Right ventricle myocardium inferior (tissue), 1 donor: Measurements from ENCODE around the gene ZNF93. TPM values are rescaled to one million over a fixed set of nuclear protein-coding genes. Genes with fewer than 3 reads are reported as not detected.
"Not testable (repeated sequence)": the region's sequence is repeated elsewhere in the genome, so short reads cannot be mapped to it uniquely, and the experiment has no call there.

Experiments
- ATAC-seq: fragments of 200-7000 bp; cut with Tn5 transposase; one replicate; pipeline ENCODE4 v1.9.1; 2020; ENCODE audit warnings: mild to moderate bottlenecking, moderate library complexity
- DNase-seq: peaks from one replicate; pipeline ENCODE4 v3.0.0; 2021; ENCODE audit errors: missing footprints
- intact Hi-C: fragments of 100-400 bp; cut with DNase I; formaldehyde crosslinking; loops from one replicate; pipeline ENCODE4 v1.11.0; 2022
- long read RNA-seq: library from polyadenylated mRNA; unstranded; transcript quantifications from one replicate; pipeline ENCODE4 v2.0.0, GENCODE V29; 2021
- total RNA-seq: library from RNA; stranded (reverse); fragmentation: NEBNext Ultra II Directional; extraction: Animal tissue kit (Norgen Biotek cat#: 25700); gene quantifications from one replicate; pipeline ENCODE4 v1.2.1, GENCODE V29; 2021
- donor health status: DM: no; HTN: yes; CAD: no; lungs with severe emphysema.

ZNF93 gene
- total RNA-seq, result 1.7 TPM
- long read RNA-seq, partial matches to known transcripts, result 0 of 3 reads
- long read RNA-seq, other reads (novel, unspliced or antisense), result 1 of 3 reads

DNA sequence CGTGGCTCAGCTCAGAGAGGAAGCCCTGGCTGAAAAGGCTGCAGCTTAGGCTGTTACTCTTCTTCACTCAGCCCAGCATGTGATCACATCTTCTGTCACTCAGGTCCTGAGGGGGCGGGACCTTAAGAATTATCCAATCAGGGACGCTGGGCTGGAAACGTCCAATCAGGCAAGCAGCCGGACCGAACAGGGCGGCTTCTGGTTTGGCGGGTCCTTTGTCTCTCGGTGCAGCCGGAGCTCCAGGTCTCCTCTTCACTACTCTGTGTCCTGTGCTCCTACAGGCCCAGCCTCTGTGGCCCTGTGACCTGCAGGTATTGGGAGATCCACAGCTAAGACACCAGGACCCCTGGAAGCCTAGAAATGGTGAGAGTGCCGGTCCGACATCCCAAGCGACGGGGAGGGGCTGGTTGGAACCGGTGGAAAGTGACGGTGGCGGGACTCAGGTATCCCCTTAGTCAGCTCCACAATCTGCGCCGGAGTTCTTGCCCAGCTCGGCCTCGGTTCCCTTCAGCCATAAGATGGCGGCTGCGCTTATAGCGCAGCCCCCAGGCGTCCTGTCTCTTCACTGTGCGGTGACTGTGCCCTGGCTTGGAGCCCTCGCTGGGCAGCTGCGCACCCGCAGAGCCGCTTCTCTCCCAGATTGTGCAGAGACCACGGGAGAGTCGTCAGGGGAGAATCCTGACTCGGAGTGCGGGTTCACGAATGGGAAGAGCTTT is at the start of gene ZNF93:
Gene ZNF93, plus strand, starts transcription at position 218 of the 716 bp plus-strand sequence. Its CDS starts 143 bp downstream, at position 361.
- DNase-seq (peak; percentile 94), ATAC-seq (peak; percentile 100)
- intact Hi-C loops, result loop anchor here (5.0 kb wide), 2 partner anchors 34 to 79 kb away; partner anchors contain the start of genes ZNF253 and ZNF506

DNA sequence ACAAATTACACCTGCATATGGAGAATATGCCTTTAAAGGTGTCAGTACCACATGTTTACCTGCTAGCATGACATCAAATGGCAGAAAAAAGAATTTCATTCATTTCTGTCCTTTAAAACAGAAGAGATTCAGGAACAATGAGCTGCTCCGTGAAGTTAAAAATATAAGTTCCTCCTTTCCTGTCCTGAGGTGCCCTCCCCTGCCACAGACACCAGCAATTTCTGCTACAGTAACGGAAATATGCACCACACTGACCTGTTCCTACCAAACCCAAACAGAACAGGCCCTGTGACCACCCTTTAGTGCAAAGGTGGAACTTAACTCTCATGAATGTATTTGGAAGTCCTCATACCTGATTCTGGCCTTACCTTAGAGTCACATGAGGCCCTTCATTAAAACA is 49.0 kb upstream of the ZNF93 start:
- ATAC-seq, DNase-seq, intact Hi-C loops: not testable (repeated sequence)

DNA sequence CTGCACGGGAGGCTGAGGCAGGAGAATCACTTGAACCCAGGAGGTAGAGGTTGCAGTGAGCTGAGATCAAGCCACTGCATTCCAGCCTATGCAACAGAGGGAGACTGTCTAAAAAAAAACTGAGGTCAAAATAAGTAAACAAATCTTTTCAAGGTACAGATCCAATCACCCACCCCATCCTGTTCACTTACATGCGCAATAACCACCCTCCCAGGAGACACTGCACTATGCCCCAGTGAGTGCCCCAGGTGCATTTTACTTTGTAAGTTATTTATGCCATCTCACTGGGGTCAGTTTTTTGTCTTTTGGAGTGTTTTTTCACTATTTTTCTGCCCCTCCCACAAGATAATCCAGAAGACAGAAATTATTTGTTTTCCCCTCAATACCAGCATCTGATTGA is 42.0 kb upstream of the ZNF93 start:
- ATAC-seq, result no peak
- intact Hi-C loops, result no loop called here

DNA sequence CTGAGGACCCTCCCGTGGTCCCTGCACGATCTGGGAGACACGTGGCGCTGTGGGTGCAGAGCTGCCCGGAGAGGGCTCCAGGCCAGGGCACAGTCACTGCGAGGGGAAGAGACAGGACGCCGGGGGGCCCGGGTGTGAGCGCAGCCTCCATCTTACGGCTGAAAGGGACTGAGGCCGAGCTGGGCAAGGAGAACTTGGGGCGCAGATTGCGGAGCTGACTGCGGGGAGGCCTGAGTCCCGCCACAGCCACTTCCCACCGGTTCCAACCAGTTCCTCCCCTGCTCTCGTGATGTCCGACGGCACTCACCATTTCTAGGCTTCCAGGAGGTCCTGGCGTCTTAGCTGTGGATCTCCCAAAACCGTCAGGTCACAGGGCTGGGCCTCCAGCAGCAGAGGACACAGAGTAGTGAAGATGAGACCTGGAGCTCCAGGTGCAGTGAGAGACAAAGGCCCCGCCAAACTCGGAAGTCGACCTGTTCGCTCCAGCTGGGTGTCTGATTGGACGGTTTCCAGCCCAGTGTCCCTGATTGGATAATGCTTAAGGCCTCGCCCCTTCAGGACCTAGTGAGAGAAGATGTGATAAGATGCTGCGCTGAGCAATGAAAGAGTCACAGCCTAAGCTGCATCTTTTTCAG is 39.9 kb upstream of the ZNF93 start:
- intact Hi-C loops, result no loop called here
- DNase-seq (no peak), ATAC-seq (no peak)

More for the DNA sequence above, 42.0 kb upstream of the ZNF93 start:
- DNase-seq, result no peak

DNA sequence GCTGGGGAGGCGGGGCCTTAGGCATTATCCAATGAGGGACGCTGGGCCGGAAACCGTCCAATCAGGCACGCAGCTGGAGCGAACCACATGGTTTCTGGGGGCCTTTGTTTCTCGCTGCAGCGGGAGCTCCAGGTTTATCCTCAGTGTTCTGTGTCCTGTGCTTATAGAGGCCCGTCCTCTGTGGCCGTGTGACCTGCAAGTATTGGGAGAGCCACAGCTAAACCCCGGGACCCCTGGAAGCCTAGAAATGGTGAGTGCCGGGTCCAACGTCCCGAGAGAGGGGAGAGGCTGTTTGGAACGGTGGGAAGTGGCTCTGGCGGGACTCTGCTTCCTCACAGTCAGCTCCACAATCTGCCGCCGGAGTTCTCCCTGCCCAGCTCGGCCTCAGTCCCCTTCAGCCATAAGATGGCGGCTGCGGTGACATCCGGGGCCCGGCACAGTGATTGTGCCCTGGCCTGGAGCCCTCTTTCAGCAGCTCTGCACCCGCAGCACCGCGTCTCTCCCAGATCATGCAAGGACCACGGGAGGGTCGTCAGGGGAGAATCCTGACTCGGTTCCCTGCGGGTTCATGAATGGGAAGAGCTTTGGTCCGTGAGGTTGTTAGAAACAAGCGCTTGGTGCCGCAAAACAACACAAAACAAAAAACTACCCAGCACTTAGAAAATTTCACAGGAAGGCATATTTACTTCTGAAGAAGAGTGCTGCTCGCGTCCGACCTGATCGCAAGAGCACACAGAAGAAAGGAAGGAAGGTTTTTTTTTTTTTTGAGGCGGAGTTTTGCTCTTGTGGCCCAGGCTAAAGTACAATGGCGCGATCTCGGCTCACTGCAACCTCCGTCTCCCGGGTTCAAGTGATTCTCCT is 34.8 kb upstream of the ZNF93 start, which contains the start of gene ZNF253:
Gene ZNF253, plus strand, starts transcription at position 133 of the 861 bp plus-strand sequence. Its CDS starts 115 bp downstream, at position 248.
- ATAC-seq (peak; percentile 99), DNase-seq (peak; percentile 98)
- intact Hi-C loops, result loop anchor here (5.0 kb wide), 3 partner anchors 36 to 199 kb away; partner anchors contain the start of genes ZNF101, ZNF506 and ZNF93

DNA sequence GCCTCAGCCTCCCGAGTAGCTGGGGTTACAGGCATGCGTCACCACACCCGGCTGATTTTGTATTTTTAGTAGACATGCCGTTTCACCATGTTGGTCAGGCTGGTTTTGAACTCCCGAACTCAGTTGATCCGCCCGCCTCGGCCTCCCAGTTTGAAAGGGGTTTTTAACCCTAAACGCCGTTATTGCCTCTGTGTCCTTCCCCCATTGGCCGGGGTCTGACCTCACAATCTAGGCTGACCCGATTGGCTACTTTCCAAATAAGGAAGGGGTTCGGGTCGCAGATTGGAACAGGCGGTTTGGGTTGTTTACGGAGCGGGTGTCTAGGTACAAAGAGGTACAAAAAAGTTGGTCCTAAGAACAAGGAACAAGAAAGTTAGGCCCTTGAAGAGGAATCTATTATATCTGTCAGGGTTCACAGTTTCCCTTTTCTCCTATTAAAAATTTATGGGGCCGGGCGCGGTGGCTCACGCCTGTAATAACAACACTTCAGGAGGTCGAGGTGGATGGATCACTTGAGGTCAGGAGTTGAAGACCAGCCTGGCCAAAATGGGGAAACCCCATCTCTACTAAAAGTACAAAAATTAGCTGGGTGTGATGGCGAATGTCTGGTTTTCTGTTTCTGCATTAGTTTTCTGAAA is 34.0 kb upstream of the ZNF93 start:
- intact Hi-C loops, result loop anchor here (5.0 kb wide), 3 partner anchors 36 to 199 kb away; partner anchors contain the start of genes ZNF101, ZNF506 and ZNF93
- ATAC-seq, result no peak
- DNase-seq, result no peak

DNA sequence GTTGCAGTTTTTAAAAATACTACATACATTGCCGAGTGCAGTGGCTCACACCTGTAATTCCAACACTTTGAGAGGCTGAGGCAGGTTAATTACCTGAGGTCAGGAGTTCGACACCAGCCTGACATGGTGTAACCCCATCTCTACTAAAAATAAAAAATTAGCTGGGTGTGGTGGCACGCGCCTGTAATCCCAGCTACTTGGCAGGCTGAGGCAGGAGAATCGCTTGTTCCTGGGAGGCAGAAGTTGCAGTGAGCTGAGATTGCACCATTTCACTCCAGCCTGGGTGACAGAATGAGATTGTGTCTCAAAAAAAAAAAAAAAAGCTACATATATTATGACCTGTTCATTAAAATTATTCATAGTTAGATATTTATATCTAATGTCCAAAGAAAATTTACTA is 30.7 kb upstream of the ZNF93 start:
- intact Hi-C loops, ATAC-seq, DNase-seq: not testable (repeated sequence)

DNA sequence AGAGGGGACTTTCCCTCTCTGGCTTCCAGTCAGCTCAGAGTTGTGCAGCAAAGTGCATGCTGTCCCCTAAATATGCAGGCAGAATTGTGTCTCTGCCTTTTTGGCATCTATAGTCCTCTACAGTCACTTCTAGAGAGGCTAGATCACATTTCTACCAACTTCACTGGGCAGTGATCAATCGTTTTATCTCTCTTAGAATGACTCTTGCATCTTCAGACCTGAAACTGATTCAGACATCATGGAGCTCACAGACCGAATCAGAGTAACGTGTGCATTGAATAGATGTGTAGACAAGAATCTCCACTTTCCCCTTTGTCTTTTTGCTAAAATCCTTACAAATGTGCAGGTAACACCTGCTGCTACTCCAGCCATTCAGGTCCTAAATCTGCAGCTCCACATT is 28.8 kb upstream of the ZNF93 start:
- no peak for DNase-seq
- intact Hi-C loops, result no loop called here
- no peak for ATAC-seq

DNA sequence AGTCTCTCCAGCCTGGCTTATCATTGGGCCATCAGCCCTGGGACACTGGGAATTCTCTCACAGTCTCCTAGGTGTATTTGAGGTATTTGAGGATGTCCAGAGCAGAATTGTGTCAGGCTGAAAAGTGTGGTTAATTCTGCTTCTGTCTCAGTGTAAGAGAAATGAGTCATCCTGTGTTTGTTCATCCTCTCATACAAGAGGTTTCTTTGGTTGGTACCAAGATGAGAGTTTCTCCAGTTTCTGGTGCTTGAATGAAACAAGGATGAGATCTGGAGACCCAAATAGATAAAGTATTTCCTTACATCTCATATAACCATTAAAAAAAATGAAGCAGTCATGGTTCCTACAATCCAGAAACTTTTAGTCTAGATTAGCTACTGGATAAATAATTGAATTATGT is 27.4 kb upstream of the ZNF93 start:
- ATAC-seq (no peak), DNase-seq (no peak)
- intact Hi-C loops, result no loop called here

DNA sequence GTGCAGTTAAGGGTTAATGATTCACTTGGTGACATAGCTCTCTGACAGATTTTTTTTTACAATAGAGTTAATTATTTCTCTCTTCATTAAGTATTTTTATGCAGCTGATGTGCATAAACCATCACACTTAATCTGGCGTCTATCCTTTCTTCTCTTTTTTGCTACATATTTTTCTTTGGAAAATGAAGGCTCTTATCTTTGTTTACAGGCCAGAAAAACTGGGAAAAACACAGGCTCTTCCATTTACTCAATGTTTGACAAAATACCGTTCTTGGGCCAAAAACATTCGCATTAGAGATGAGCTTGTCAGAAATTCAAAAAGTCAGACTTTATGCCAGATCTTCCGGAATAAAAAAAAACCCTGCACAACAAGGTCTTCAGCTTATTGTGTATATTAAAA is 23.0 kb upstream of the ZNF93 start:
- DNase-seq (no peak), ATAC-seq (no peak)
- intact Hi-C loops, result no loop called here

DNA sequence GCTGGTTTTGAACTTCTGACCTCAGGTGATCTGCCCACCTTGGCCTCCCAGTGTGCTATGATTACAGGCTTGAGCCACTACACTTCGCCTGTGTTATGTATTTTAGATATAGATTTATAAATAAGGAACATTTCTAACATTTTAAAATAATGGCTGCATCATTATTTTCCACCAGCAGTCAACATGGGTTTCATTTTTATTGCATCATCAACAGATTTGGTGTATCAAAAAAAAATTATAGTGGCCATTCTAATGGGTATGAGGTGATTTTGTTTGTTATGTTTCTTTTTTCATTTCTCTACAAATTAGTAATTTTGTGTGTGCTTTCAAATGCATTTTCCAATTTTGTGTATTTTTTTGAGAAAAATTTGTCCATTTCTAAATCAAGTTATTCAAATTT is 16.2 kb upstream of the ZNF93 start:
- ATAC-seq (no peak), DNase-seq (no peak)
- intact Hi-C loops, result no loop called here

DNA sequence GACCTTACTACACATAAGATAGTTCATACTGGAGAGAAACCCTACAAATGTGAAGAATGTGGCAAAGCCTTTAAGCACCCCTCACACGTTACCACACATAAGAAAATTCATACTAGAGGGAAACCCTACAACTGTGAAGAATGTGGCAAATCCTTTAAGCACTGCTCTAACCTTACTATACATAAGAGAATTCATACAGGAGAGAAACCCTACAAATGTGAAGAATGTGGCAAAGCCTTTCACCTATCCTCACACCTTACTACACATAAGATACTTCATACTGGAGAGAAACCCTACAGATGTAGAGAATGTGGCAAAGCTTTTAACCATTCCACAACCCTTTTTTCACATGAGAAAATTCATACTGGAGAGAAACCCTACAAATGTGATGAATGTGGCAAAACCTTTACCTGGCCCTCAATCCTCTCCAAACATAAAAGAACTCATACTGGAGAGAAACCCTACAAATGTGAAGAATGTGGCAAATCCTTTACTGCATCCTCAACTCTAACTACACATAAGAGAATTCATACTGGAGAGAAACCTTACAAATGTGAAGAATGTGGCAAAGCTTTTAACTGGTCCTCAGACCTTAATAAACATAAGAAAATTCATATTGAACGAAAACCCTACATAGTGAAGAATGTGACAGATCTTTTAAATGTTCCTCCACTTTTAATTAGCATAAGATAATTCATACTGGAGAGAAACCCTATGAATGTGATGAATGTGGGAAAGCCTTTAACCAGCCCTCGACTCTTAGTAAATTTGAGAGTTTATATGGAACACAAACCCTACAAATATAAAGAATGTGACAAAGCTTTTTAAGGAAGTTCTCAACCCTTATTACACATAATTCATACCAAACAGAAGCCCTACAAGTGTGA is 8.4 kb upstream of the ZNF93 start:
- intact Hi-C loops, result not testable (repeated sequence)

DNA sequence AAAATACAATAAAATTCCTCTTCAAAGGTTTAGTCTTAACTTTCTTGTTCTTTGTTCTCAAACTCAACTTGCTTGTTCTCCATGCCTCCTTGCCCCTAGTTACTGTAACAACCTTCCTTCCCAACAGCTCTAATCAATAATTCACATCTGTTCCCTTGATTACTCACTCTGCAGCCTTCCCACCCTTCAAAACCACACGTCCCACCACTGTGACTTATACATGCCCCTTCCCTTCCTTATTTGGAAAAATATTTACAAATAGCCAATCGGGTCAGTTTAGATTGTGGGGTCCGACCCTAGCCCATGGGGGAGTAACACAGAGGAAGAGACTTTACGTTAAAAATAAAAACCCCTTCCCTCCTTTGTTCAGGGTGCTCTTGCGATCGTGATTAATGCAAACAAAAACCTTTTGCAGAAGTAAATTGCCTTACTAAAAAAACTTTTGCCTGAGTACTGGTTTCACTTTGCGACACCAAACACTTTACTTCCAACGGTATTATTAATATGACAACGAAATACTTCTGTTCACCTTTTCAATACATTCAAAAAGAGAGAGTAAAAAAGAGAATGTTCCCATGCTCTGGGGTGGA is 512 bp upstream of the ZNF93 start:
- DNase-seq (no peak), ATAC-seq (no peak)
- intact Hi-C loops, result loop anchor here (5.0 kb wide), 2 partner anchors 33 to 78 kb away; partner anchors contain the start of genes ZNF253 and ZNF506

More for the DNA sequence above, 8.4 kb upstream of the ZNF93 start:
- not testable (repeated sequence) for ATAC-seq, DNase-seq

DNA sequence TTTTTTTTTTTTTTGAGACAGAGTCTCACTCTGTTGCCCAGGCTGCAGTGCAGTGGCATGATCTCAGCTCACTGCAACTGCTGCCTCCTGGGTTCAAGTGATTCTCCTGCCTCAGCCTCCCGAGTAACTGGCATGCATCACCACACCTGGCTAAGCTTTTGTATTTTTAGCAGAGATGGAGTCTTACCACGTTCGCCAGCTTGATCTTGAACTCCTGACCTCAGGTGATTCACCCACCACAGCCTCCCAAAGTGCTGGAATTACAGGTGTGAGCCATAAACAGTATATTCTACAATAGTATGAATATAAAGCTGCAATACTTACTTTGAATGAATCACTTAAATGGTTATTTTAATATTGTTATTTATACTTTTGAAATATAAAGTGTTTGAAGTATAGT is 6.8 kb downstream of the ZNF93 start:
- DNase-seq, intact Hi-C loops, ATAC-seq: not testable (repeated sequence)

DNA sequence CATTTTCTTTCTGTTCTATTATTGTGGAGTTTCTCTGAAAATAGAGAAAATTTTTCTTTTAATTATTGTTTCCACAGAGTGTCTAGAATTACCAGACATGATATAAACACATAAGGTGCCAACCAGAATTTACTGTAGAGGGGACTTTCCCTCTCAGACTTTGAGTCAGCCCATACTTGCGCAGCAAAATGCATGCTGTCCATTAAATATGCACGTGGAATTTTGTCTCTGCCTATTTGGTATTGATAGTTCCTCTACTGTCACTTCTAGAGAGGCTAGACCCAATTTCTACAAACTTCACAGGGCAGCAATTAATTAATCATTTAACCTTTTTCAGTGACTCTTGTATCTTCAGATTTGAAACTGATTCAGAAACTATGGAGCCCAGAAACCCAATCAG is 8.9 kb downstream of the ZNF93 start:
- ATAC-seq, result no peak
- intact Hi-C loops, result no loop called here

DNA sequence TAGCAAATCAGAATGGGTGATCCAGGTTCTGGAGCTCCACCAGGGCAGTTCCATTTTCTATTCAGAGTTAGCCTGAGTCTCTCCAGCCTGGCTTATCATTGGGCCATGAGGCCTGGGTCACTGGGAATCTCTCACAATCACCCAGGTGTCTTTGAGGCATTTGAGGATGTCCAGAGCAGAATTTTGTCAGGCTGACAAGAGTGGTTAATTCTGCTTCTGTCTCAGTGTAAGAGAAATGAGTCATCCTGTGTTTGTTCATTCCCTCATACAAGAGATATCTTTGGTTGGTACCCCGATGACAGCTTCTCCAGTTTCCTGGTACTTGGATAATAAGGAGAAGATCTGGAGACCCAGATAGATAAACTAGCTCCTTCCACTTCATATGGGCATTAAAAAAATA is 10.4 kb downstream of the ZNF93 start:
- no peak for ATAC-seq
- intact Hi-C loops, result no loop called here

More for the DNA sequence above, 8.9 kb downstream of the ZNF93 start:
- no peak for DNase-seq

DNA sequence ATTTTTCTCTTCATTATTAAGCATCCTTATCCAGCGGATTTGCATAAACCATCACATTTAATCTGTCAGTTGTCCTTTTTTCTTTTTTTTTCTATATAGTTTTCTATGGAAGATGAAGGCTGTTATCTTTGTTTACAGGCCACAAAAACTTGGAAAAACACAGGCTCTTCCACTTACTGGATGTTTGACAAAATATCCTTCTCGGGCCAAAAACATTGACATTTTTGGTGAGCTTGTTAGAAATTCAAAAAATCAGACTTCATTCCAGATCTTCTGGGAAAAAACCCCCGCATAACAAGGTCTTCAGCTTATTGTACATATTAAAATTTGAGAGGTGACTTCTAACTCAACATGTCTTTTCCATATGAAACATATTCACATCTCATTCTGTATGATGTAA is 13.8 kb downstream of the ZNF93 start:
- no peak for ATAC-seq
- intact Hi-C loops, result no loop called here
- no peak for DNase-seq

More for the DNA sequence above, 10.4 kb downstream of the ZNF93 start:
- no peak for DNase-seq
